ENCODE results near the gene TBXAS1. TPM values are rescaled to one million over a fixed set of nuclear protein-coding genes. Genes with fewer than 3 reads are reported as not detected.

Gene TBXAS1
- total RNA-seq, 2 donors from 2014 or later = 19.3 to 44.1 TPM

GRCh38 chr7:139993592-139993991, 164.5 kb downstream of the TBXAS1 start:
- no peaks in the 10 kb centered on the region for H3K9me3 ChIP-seq
- DNase-seq (ENCODE audit: low spot score) = no peak
- TF ChIP-seq CTCF (IDR thresholded peaks at IDR 0.05) (no peak), POLR2A (IDR thresholded peaks at IDR 0.05) (no peak)
- no peaks in the 10 kb centered on the region for H3K36me3 ChIP-seq
- H3K27ac ChIP-seq = no peak overlapping the region
- no peaks in the 10 kb centered on the region for H3K27me3 ChIP-seq (replicated peaks; ENCODE audit: insufficient read depth)
- intact Hi-C loops (cut with DNase I) = no loop called here
- no peak overlapping the region for H3K4me3 ChIP-seq
- 94% methylated on average over 2 of the region's 2 CpGs for WGBS
- H3K4me1 ChIP-seq (replicated peaks) = no peaks in the 10 kb centered on the region

- Histone ChIP-seq H3K27ac (no peak overlapping the region), H3K9me3 (no peaks in the 10 kb centered on the region), H3K4me3 (no peak overlapping the region), H3K4me1 (replicated peaks) (no peaks in the 10 kb centered on the region), H3K27me3 (replicated peaks; ENCODE audit: insufficient read depth) (no peaks in the 10 kb centered on the region), H3K36me3 (no peaks in the 10 kb centered on the region)
- DNase-seq (ENCODE audit: low spot score) = no peak
- WGBS = 90% methylated on average over 1 of the region's 1 CpG
- intact Hi-C loops (cut with DNase I) = no loop called here
- TF ChIP-seq POLR2AphosphoS5 (IDR thresholded peaks at IDR 0.05) = no peak
- TF ChIP-seq CTCF (IDR thresholded peaks at IDR 0.05) = no peak
- TF ChIP-seq POLR2A (IDR thresholded peaks at IDR 0.05) = no peak
Measured at GRCh38 chr7:139994356-139994755, 165.3 kb downstream of the TBXAS1 start.

- H3K27me3 ChIP-seq (replicated peaks; ENCODE audit: insufficient read depth) = no peaks in the 10 kb centered on the region
- H3K4me3 ChIP-seq = no peak overlapping the region
- H3K9me3 ChIP-seq = no peaks in the 10 kb centered on the region
- H3K36me3 ChIP-seq = no peaks in the 10 kb centered on the region
- H3K4me1 ChIP-seq (replicated peaks) = no peaks in the 10 kb centered on the region
- TF ChIP-seq POLR2A (IDR thresholded peaks at IDR 0.05) (no peak), POLR2AphosphoS5 (IDR thresholded peaks at IDR 0.05) (no peak), CTCF (IDR thresholded peaks at IDR 0.05) (no peak)
- no peak overlapping the region for H3K27ac ChIP-seq
- 60% methylated on average over 19 of the region's 19 CpGs for WGBS
- intact Hi-C loops (cut with DNase I) = no loop called here
- no peak for DNase-seq (ENCODE audit: low spot score)
Measured at GRCh38 chr7:139995017-139995915, 166.2 kb downstream of the TBXAS1 start.

DNA sequence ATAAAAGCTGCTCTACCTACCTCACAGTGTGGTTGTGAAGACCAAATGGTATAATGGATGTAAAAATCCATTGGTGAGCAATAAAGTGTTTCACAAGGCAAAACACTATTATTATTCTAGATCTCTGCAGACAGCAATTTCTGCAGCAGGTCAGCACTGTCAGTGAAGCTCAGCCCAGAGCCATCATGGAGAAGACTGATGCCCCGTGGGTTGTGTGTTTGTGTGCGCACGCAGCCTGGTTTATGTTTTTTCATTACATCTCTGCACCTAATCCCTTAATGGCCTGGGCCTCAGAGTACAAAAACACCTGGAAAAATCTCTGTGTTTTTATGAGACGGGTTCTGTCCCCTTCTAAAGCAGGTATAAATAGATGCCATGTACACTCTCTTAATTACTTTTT, 169.5 kb downstream of the TBXAS1 start:
- no peaks in the 10 kb centered on the region for H3K9me3 ChIP-seq
- WGBS = 95% methylated on average over 4 of the region's 4 CpGs
- H3K4me1 ChIP-seq (replicated peaks) = no peaks in the 10 kb centered on the region
- no peak overlapping the region for H3K27ac ChIP-seq
- no peak for DNase-seq (ENCODE audit: low spot score)
- H3K36me3 ChIP-seq = no peaks in the 10 kb centered on the region
- H3K4me3 ChIP-seq = no peak overlapping the region
- H3K27me3 ChIP-seq (replicated peaks; ENCODE audit: insufficient read depth) = no peaks in the 10 kb centered on the region
- TF ChIP-seq POLR2AphosphoS5 (IDR thresholded peaks at IDR 0.05) (no peak), CTCF (IDR thresholded peaks at IDR 0.05) (no peak), POLR2A (IDR thresholded peaks at IDR 0.05) (no peak)
- intact Hi-C loops (cut with DNase I) = no loop called here

GRCh38 chr7:139999516-139999915, 170.5 kb downstream of the TBXAS1 start:
- no peak overlapping the region for H3K4me3 ChIP-seq
- no peak overlapping the region for H3K27ac ChIP-seq
- WGBS = 94% methylated on average over 6 of the region's 6 CpGs
- no peaks in the 10 kb centered on the region for H3K36me3 ChIP-seq
- no peaks in the 10 kb centered on the region for H3K9me3 ChIP-seq
- H3K4me1 ChIP-seq (replicated peaks) = no peaks in the 10 kb centered on the region
- no peak for DNase-seq (ENCODE audit: low spot score)
- no peak for TF ChIP-seq CTCF (IDR thresholded peaks at IDR 0.05)
- intact Hi-C loops (cut with DNase I) = no loop called here
- H3K27me3 ChIP-seq (replicated peaks; ENCODE audit: insufficient read depth) = no peaks in the 10 kb centered on the region
